ENCODE results near the gene NR2C1.
A peak's percentile ranks its signal among the peaks of the same experiment; 100 is the strongest.
"Not testable (repeated sequence)": the region's sequence is repeated elsewhere in the genome, so short reads cannot be mapped to it uniquely, and the experiment has no call there.

The NR2C1 gene

GRCh38 chr12:95072900-95073697 lies at the start of gene NR2C1:
NR2C1 (minus strand) TSS chr12:95073618; CDS start chr12:95067384, 6,234 bp downstream.
- peak; percentile 69 to 85 (median 80) for DNase-seq

- no peak for DNase-seq
Observed at GRCh38 chr12:95118788-95119179, 45.4 kb upstream of the NR2C1 start.

- DNase-seq: no peak
Observed at GRCh38 chr12:95118138-95118787, 44.8 kb upstream of the NR2C1 start.

GRCh38 chr12:95117178-95117599 lies 43.8 kb upstream of the NR2C1 start:
- DNase-seq: peak; percentile 8 to 40 (median 24)

- DNase-seq: no peak
Observed at GRCh38 chr12:95116773-95117172, 43.4 kb upstream of the NR2C1 start.

- no peak for DNase-seq
Observed at GRCh38 chr12:95116341-95116740, 42.9 kb upstream of the NR2C1 start.

- DNase-seq: no peak
Observed at GRCh38 chr12:95115641-95116040, 42.2 kb upstream of the NR2C1 start.

GRCh38 chr12:95114766-95115405 lies 41.5 kb upstream of the NR2C1 start:
- no peak for DNase-seq

- no peak for DNase-seq
Observed at GRCh38 chr12:95107362-95107761, 33.9 kb upstream of the NR2C1 start.

- DNase-seq: no peak
Observed at GRCh38 chr12:95105540-95105939, 32.1 kb upstream of the NR2C1 start.

GRCh38 chr12:95104919-95105452 lies 31.6 kb upstream of the NR2C1 start:
- DNase-seq: no peak

- DNase-seq: no peak
Observed at GRCh38 chr12:95102916-95103671, 29.7 kb upstream of the NR2C1 start.

- DNase-seq: not testable (repeated sequence)
Observed at GRCh38 chr12:95101957-95102356, 28.5 kb upstream of the NR2C1 start.

- DNase-seq: no peak
Observed at GRCh38 chr12:95100264-95101190, 27.1 kb upstream of the NR2C1 start.

GRCh38 chr12:95099270-95099790 lies 25.9 kb upstream of the NR2C1 start:
- DNase-seq: no peak

GRCh38 chr12:95096852-95097251 lies 23.4 kb upstream of the NR2C1 start:
- DNase-seq: no peak

GRCh38 chr12:95096378-95096777 lies 23.0 kb upstream of the NR2C1 start:
- DNase-seq: no peak

GRCh38 chr12:95095866-95096265 lies 22.4 kb upstream of the NR2C1 start:
- DNase-seq: not testable (repeated sequence)

GRCh38 chr12:95089462-95089861 lies 16.0 kb upstream of the NR2C1 start:
- DNase-seq: no peak

- DNase-seq: no peak
Observed at GRCh38 chr12:95088379-95088778, 15.0 kb upstream of the NR2C1 start.

GRCh38 chr12:95085612-95086011 lies 12.2 kb upstream of the NR2C1 start:
- no peak for DNase-seq
